Panc1 (cell line): ENCODE data around the gene LYZ. TPM values are rescaled to one million over a fixed set of nuclear protein-coding genes. Genes with fewer than 3 reads are reported as not detected.

Experiments
- ATAC-seq: fragments of 200-7000 bp; cut with Tn5 transposase; 2 replicates; pipeline ENCODE4 v1.9.1; 2020; ENCODE audit warnings: mild to moderate bottlenecking, moderate library complexity
- BruUV-seq: library from RNA; stranded (reverse); fragments of 400-500 nt; replicated peaks from 2 replicates; lab custom pipeline; 2021; lab: Mats Ljungman, UMichigan
- CTCF ChIA-PET: fragments of 300-600 bp; sonication (Branson Sonifier 250); formaldehyde crosslinking; loops from one replicate; lab custom pipeline; 2022; ENCODE audit warnings: antibody characterized with exemption; lab: Charles Lee
- POLR2A ChIA-PET: fragments of 300-600 bp; sonication (Branson Sonifier 250); formaldehyde crosslinking; loops from one replicate; lab custom pipeline; 2022; ENCODE audit warnings: antibody characterized with exemption; lab: Charles Lee
- DNase-seq: peaks from one replicate; pipeline ENCODE4 v3.0.0-alpha.2; 2010; ENCODE audit warnings: low read depth, low spot score
- H3K27ac ChIP-seq: 2 replicates; pipeline ENCODE4 v1.5.1; 2011; ENCODE audit warnings: mild to moderate bottlenecking, low read length, inconsistent platforms
- H3K27me3 ChIP-seq: fragments of 200-500 bp; sonication (Bioruptor generic); 2 replicates; pipeline ENCODE4 v1.6.0; 2014; ENCODE audit warnings: low read length, inconsistent platforms; ENCODE audit not compliant: control insufficient read depth, insufficient read depth
- H3K36me3 ChIP-seq: fragments of 200-500 bp; sonication (Bioruptor generic); 2 replicates; pipeline ENCODE4 v1.5.1; 2014; ENCODE audit warnings: inconsistent platforms, mild to moderate bottlenecking, low read length, moderate library complexity; ENCODE audit not compliant: control insufficient read depth, insufficient read depth
- H3K4me1 ChIP-seq: 2 replicates; pipeline ENCODE4 v1.5.1; 2011; ENCODE audit warnings: inconsistent platforms, mild to moderate bottlenecking, low read length, moderate library complexity; ENCODE audit not compliant: control insufficient read depth, insufficient read depth
- H3K4me3 ChIP-seq, 2 experiments: 2 replicates each; pipeline ENCODE4 v1.5.1; 2011 to 2012; ENCODE audit warnings: low read depth in 2 of 2, low read length in 2 of 2, mild to moderate bottlenecking in 2 of 2, inconsistent platforms in 1 of 2, moderate library complexity in 1 of 2
- H3K9me3 ChIP-seq: fragments of 200-500 bp; sonication (Bioruptor generic); 2 replicates; pipeline ENCODE4 v1.5.1; 2014; ENCODE audit warnings: low read depth, mild to moderate bottlenecking, inconsistent platforms, low read length, moderate library complexity; ENCODE audit not compliant: control insufficient read depth, insufficient read depth
- POLR2AphosphoS5 ChIP-seq: IDR thresholded peaks from 2 replicates; pipeline ENCODE4 v1.6.1; 2012; ENCODE audit warnings: mild to moderate bottlenecking, low read depth, low read length, moderate library complexity
- SIN3A ChIP-seq: IDR thresholded peaks from 2 replicates; pipeline ENCODE4 v1.6.1; 2012; ENCODE audit warnings: low read depth, mild to moderate bottlenecking, low read length, moderate library complexity, borderline replicate concordance; ENCODE audit not compliant: insufficient read depth
- TCF7L2 ChIP-seq: IDR thresholded peaks from 2 replicates; pipeline ENCODE4 v1.6.1; 2011; ENCODE audit warnings: mild to moderate bottlenecking, low read depth, low read length, inconsistent platforms
- in situ Hi-C: cut with HindIII; loops from 2 replicates; pipeline ENCODE4 v1.10.0; 2016; ENCODE audit warnings: low sequenced_read_pairs, low pct_unique_long_range_greater_than_20kb
- intact Hi-C: fragments of 100-400 bp; cut with micrococcal nuclease; formaldehyde crosslinking; loops from one replicate; pipeline ENCODE4 v1.10.0; 2022; ENCODE audit not compliant: unreplicated experiment
- total RNA-seq: library from RNA; stranded (reverse); gene quantifications from one replicate; pipeline ENCODE4 v1.2.1, GENCODE V29; 2021; ENCODE audit not compliant: unreplicated experiment
- TF ChIP-seq, protein P1 (sequence below): fragments of 450-650 bp; IDR thresholded peaks from 2 replicates; pipeline ENCODE4 v1.5.1; 2017; ENCODE audit warnings: mild to moderate bottlenecking
- TF ChIP-seq, protein P2 (sequence below), 2 experiments: IDR thresholded peaks; 2 replicates each; pipeline ENCODE4 v1.6.1; 2011 to 2012; ENCODE audit warnings: low read depth in 2 of 2, control low read depth in 1 of 2, low read length in 1 of 2, mild to moderate bottlenecking in 1 of 2, moderate library complexity in 1 of 2; ENCODE audit not compliant: insufficient read depth in 1 of 2

Gene LYZ
- total RNA-seq, 1 experiment from 2014 or later: 1.1 TPM

DNA sequence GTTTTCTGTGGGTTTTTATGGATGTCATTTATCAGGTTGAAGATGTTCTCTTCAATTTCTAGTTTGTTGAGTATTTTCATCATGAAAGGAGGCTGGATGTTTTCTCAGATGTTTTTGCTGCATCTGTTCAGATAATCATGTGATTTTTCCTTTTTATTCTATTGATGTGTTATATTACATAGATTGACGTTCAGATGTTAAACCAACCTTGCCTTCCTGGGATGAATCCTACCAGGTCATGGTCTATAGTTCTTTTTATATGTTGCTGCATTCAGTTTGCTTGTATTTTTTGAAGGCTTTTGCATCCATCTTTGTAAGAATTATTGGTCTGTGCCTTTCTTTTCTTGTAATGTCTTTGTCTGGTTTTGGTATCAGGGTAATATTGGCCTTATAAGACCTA lies 43.9 kb upstream of the LYZ start:
- in situ Hi-C loops (no loop called here), intact Hi-C loops (no loop called here)
- Histone ChIP-seq H3K9me3 (peaks cover 16% of the 10 kb centered on the region; the same call in 1 of the 2 replicates), H3K4me1 (no peaks in the 10 kb centered on the region), H3K36me3 (no peaks in the 10 kb centered on the region), H3K27me3 (peaks cover 7% of the 10 kb centered on the region), H3K4me3 (no peak overlapping the region), H3K27ac (no peak overlapping the region)
- DNase-seq: no peak
- no TSS peak for BruUV-seq
- POLR2A ChIA-PET: no interaction called here
- CTCF ChIA-PET: no interaction called here
- no peak for TF ChIP-seq SIN3A
- no peak for TF ChIP-seq TCF7L2
- TF ChIP-seq, protein P1, sequence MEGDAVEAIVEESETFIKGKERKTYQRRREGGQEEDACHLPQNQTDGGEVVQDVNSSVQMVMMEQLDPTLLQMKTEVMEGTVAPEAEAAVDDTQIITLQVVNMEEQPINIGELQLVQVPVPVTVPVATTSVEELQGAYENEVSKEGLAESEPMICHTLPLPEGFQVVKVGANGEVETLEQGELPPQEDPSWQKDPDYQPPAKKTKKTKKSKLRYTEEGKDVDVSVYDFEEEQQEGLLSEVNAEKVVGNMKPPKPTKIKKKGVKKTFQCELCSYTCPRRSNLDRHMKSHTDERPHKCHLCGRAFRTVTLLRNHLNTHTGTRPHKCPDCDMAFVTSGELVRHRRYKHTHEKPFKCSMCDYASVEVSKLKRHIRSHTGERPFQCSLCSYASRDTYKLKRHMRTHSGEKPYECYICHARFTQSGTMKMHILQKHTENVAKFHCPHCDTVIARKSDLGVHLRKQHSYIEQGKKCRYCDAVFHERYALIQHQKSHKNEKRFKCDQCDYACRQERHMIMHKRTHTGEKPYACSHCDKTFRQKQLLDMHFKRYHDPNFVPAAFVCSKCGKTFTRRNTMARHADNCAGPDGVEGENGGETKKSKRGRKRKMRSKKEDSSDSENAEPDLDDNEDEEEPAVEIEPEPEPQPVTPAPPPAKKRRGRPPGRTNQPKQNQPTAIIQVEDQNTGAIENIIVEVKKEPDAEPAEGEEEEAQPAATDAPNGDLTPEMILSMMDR: no peak
- TF ChIP-seq, protein P2, sequence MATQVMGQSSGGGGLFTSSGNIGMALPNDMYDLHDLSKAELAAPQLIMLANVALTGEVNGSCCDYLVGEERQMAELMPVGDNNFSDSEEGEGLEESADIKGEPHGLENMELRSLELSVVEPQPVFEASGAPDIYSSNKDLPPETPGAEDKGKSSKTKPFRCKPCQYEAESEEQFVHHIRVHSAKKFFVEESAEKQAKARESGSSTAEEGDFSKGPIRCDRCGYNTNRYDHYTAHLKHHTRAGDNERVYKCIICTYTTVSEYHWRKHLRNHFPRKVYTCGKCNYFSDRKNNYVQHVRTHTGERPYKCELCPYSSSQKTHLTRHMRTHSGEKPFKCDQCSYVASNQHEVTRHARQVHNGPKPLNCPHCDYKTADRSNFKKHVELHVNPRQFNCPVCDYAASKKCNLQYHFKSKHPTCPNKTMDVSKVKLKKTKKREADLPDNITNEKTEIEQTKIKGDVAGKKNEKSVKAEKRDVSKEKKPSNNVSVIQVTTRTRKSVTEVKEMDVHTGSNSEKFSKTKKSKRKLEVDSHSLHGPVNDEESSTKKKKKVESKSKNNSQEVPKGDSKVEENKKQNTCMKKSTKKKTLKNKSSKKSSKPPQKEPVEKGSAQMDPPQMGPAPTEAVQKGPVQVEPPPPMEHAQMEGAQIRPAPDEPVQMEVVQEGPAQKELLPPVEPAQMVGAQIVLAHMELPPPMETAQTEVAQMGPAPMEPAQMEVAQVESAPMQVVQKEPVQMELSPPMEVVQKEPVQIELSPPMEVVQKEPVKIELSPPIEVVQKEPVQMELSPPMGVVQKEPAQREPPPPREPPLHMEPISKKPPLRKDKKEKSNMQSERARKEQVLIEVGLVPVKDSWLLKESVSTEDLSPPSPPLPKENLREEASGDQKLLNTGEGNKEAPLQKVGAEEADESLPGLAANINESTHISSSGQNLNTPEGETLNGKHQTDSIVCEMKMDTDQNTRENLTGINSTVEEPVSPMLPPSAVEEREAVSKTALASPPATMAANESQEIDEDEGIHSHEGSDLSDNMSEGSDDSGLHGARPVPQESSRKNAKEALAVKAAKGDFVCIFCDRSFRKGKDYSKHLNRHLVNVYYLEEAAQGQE (IDR thresholded peaks at IDR 0.05; ENCODE audit: insufficient read depth in 1 of 2, low read depth in 2 of 2, low read length in 1 of 2): no peak
- no peak for TF ChIP-seq POLR2AphosphoS5
- no peak for ATAC-seq

DNA sequence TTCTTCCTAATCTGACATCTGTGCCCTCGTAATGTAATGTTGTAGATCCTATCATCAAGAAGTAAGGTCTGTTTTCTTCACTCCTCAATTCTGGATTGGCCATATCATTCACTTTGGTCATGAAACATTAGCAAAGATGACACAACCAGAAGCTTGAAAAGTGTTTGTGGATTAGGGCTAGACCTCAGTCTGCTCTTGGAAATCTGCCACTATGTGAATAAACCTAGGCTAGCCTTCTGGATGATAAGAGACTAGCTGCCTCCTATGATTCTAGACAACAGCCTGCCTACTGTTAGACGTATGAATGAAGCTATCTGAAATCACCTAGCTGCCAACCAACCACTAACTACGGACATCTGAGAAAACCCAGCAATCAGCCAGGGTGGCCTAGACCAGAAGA lies 38.7 kb upstream of the LYZ start:
- no TSS peak for BruUV-seq
- H3K9me3 ChIP-seq: peaks cover 12% of the 10 kb centered on the region; the same call in 1 of the 2 replicates
- H3K36me3 ChIP-seq: no peaks in the 10 kb centered on the region
- no peak for ATAC-seq
- H3K4me3 ChIP-seq: no peak overlapping the region
- TF ChIP-seq POLR2AphosphoS5 (no peak), TCF7L2 (no peak), SIN3A (no peak)
- TF ChIP-seq, protein P2 (IDR thresholded peaks at IDR 0.05; ENCODE audit: insufficient read depth in 1 of 2, low read depth in 2 of 2, low read length in 1 of 2): no peak
- TF ChIP-seq, protein P1: no peak
- ChIA-PET CTCF (no interaction called here), POLR2A (no interaction called here)
- in situ Hi-C loops (no loop called here), intact Hi-C loops (no loop called here)
- no peak overlapping the region for H3K27ac ChIP-seq
- DNase-seq: no peak
- no peaks in the 10 kb centered on the region; the same call in 1 of the 2 replicates for H3K27me3 ChIP-seq
- no peaks in the 10 kb centered on the region for H3K4me1 ChIP-seq
